GM23338 (cell line): ENCODE data around the gene KIF1A. TPM values are rescaled to one million over a fixed set of nuclear protein-coding genes. Genes with fewer than 3 reads are reported as not detected.

ENCODE experiments used
- ATAC-seq: fragments of 200-7000 bp; cut with Tn5 transposase; 3 replicates; pipeline ENCODE4 v1.9.1; 2020
- DNase-seq: peaks from one replicate; pipeline ENCODE4 v3.0.0-alpha.2; 2015; ENCODE audit warnings: low spot score
- H2AFZ ChIP-seq: fragments of 200-600 bp; sonication (generic); 2 replicates; pipeline ENCODE4 v1.8.0; 2016; ENCODE audit warnings: antibody characterized with exemption, mild to moderate bottlenecking, moderate library complexity
- H3F3A ChIP-seq: fragments of 200-600 bp; sonication (generic); replicated peaks from 2 replicates; pipeline ENCODE4 v1.8.0; 2017; ENCODE audit warnings: antibody characterized with exemption, mixed run types, low read depth
- H3K27ac ChIP-seq: fragments of 200-600 bp; sonication (generic); 2 replicates; pipeline ENCODE4 v1.6.1; 2016; ENCODE audit warnings: low read depth
- H3K27me3 ChIP-seq: fragments of 200-600 bp; sonication (generic); 2 replicates; pipeline ENCODE4 v1.8.0; 2016; ENCODE audit warnings: mild to moderate bottlenecking, mixed run types, moderate library complexity; ENCODE audit not compliant: insufficient read depth
- H3K36me3 ChIP-seq: fragments of 200-600 bp; sonication (generic); 2 replicates; pipeline ENCODE4 v1.8.0; 2016; ENCODE audit warnings: mild to moderate bottlenecking; ENCODE audit not compliant: insufficient read depth
- H3K4me1 ChIP-seq: fragments of 200-600 bp; sonication (generic); 2 replicates; pipeline ENCODE4 v1.8.0; 2016; ENCODE audit warnings: mild to moderate bottlenecking, moderate library complexity; ENCODE audit not compliant: insufficient read depth
- H3K4me2 ChIP-seq: fragments of 200-600 bp; sonication (generic); 2 replicates; pipeline ENCODE4 v1.7.1; 2017; ENCODE audit warnings: mixed run types
- H3K4me3 ChIP-seq: fragments of 200-600 bp; sonication (generic); 2 replicates; pipeline ENCODE4 v1.6.1; 2016; ENCODE audit warnings: mixed run types
- H3K79me2 ChIP-seq: fragments of 200-600 bp; sonication (generic); replicated peaks from 2 replicates; pipeline ENCODE4 v1.8.0; 2017; ENCODE audit warnings: mild to moderate bottlenecking; ENCODE audit not compliant: insufficient read depth
- H3K9me2 ChIP-seq: fragments of 200-600 bp; sonication (generic); 2 replicates; pipeline ENCODE4 v1.8.0; 2017; ENCODE audit not compliant: insufficient read depth
- H4K20me1 ChIP-seq: fragments of 200-600 bp; sonication (generic); replicated peaks from 2 replicates; pipeline ENCODE4 v1.8.0; 2017; ENCODE audit warnings: mild to moderate bottlenecking; ENCODE audit not compliant: insufficient read depth
- H3K27ac Mint-ChIP-seq: 2 replicates; pipeline ENCODE4 v1.8.0; 2020; ENCODE audit warnings: inconsistent platforms, mild to moderate bottlenecking, moderate library complexity, mixed read lengths
- H3K27me3 Mint-ChIP-seq: 3 replicates; pipeline ENCODE4 v1.8.0; 2022; ENCODE audit warnings: low read depth, mild to moderate bottlenecking, moderate library complexity, mixed read lengths, inconsistent platforms; ENCODE audit not compliant: insufficient read depth, poor library complexity
- H3K36me3 Mint-ChIP-seq: 3 replicates; pipeline ENCODE4 v1.8.0; 2021; ENCODE audit warnings: low read depth, mild to moderate bottlenecking, inconsistent platforms, moderate library complexity, mixed read lengths
- H3K4me1 Mint-ChIP-seq: 3 replicates; pipeline ENCODE4 v1.8.0; 2020; ENCODE audit warnings: mild to moderate bottlenecking, inconsistent platforms, mixed read lengths
- H3K4me3 Mint-ChIP-seq: 3 replicates; pipeline ENCODE4 v1.8.0; 2021; ENCODE audit warnings: moderate library complexity, mild to moderate bottlenecking, inconsistent platforms, mixed read lengths
- H3K9me3 Mint-ChIP-seq: 3 replicates; pipeline ENCODE4 v1.8.0; 2020; ENCODE audit warnings: moderate library complexity, mild to moderate bottlenecking, inconsistent platforms, mixed read lengths
- CREB1 ChIP-seq: fragments of 250-450 bp; sonication (Bioruptor Pico); IDR thresholded peaks from 2 replicates; pipeline ENCODE4 v1.5.0; 2020; ENCODE audit warnings: low read depth, mild to moderate bottlenecking, moderate library complexity
- EZH2 ChIP-seq: fragments of 200-600 bp; sonication (generic); IDR thresholded peaks from one replicate; pipeline ENCODE4 v1.8.0; 2017; ENCODE audit warnings: antibody characterized with exemption, mild to moderate bottlenecking, low read depth; ENCODE audit not compliant: unreplicated experiment
- EZH2phosphoT487 ChIP-seq: fragments of 200-600 bp; sonication (generic); IDR thresholded peaks from one replicate; pipeline ENCODE4 v1.8.1; 2018; ENCODE audit warnings: antibody characterized with exemption; ENCODE audit not compliant: unreplicated experiment
- JUNB ChIP-seq: IDR thresholded peaks from one replicate; pipeline ENCODE4 v1.6.1; 2016; ENCODE audit warnings: antibody characterized with exemption; ENCODE audit not compliant: unreplicated experiment
- NANOG ChIP-seq: IDR thresholded peaks from 2 replicates; pipeline ENCODE4 v1.6.1; 2016; ENCODE audit warnings: antibody characterized with exemption, borderline replicate concordance
- POLR2AphosphoS5 ChIP-seq: IDR thresholded peaks from 2 replicates; pipeline ENCODE4 v1.6.1; 2016; ENCODE audit warnings: antibody characterized with exemption, low read depth
- STAT1 ChIP-seq: IDR thresholded peaks from one replicate; pipeline ENCODE4 v1.6.1; 2016; ENCODE audit warnings: antibody characterized with exemption; ENCODE audit not compliant: unreplicated experiment
- ZNF114 ChIP-seq: fragments of 250-450 bp; sonication (Bioruptor Pico); IDR thresholded peaks from 2 replicates; pipeline ENCODE4 v1.5.0; 2020; ENCODE audit warnings: mild to moderate bottlenecking, moderate library complexity
- ZNF331 ChIP-seq: fragments of 250-450 bp; sonication (Bioruptor Pico); IDR thresholded peaks from 2 replicates; pipeline ENCODE4 v1.5.0; 2020; ENCODE audit warnings: low read depth, mild to moderate bottlenecking, moderate library complexity
- polyA plus RNA-seq: library from polyadenylated mRNA; unstranded; fragments of >200 nt; fragmentation: Nextera tagmentation; extraction: Ambion mirVana; gene quantifications from 2 replicates; pipeline ENCODE4 v1.2.1, GENCODE V29; 2016
- total RNA-seq: library from RNA; depleted of rRNA; stranded (reverse); fragments of >200 nt; shearing (Covaris generic); gene quantifications from 2 replicates; pipeline ENCODE4 v1.2.3, GENCODE V29; 2014
- TF ChIP-seq, protein P1 (sequence below): fragments of 250-450 bp; sonication (Bioruptor Pico); IDR thresholded peaks from 2 replicates; pipeline ENCODE4 v1.5.0; 2020; ENCODE audit warnings: mild to moderate bottlenecking, moderate library complexity
- TF ChIP-seq, protein P2 (sequence below): IDR thresholded peaks from 2 replicates; pipeline ENCODE4 v1.6.1; 2016; ENCODE audit warnings: antibody characterized with exemption
- TF ChIP-seq, protein P3 (sequence below), 2 experiments: fragments of 200-600 bp in 1 of 2; sonication (generic) in 1 of 2; conservative IDR thresholded peaks; 2 replicates each; pipeline versions ENCODE4 v1.5.1 to v1.6.1; 2016 to 2017; ENCODE audit warnings: antibody characterized with exemption in 2 of 2, low read depth in 2 of 2, mild to moderate bottlenecking in 2 of 2, moderate library complexity in 1 of 2
- TF ChIP-seq, protein P4 (sequence below): IDR thresholded peaks from one replicate; pipeline ENCODE4 v1.6.1; 2018; ENCODE audit warnings: antibody characterized with exemption; ENCODE audit not compliant: unreplicated experiment

Gene KIF1A
- total and polyA plus RNA-seq, 2 experiments from 2014 or later = 169 to 214 TPM

DNA sequence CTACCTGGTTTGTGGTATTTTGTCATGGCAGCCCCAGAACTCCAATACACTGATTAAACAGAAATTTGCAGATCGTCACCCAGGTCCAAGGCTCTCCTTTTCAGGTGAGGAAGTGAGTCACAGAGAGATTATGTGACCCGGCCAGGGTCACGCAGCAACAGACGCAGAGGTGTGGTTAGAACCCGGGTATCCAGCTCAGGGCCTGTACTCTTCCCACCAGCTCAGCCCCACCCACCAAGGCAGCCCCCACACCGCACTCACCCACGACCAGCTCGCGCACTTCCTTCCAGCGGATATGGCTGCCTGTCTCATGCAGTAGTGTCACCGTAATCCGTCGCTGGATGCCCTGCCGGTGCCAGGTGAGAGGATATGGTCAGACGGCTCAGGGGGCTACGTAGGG, 80.2 kb downstream of the KIF1A start:
- Histone ChIP-seq H3K27me3 (no peaks in the 10 kb centered on the region), H3K79me2 (no peaks in the 10 kb centered on the region), H4K20me1 (no peaks in the 10 kb centered on the region), H3K27ac (no peak overlapping the region), H3K4me1 (no peaks in the 10 kb centered on the region), H3K4me2 (no peak overlapping the region), H3F3A (no peaks in the 10 kb centered on the region), H3K9me2 (no peaks in the 10 kb centered on the region), H2AFZ (no peak overlapping the region), H3K4me3 (no peak overlapping the region), H3K36me3 (no peaks in the 10 kb centered on the region)
- DNase-seq = no peak
- no peaks in the 10 kb centered on the region for H3K4me1 Mint-ChIP-seq
- peaks cover 26% of the 10 kb centered on the region for H3K27me3 Mint-ChIP-seq
- no peak for TF ChIP-seq CREB1 (CRISPR knock-in tag)
- TF ChIP-seq EZH2phosphoT487 = no peak
- no peak for TF ChIP-seq EZH2
- TF ChIP-seq JUNB = no peak
- TF ChIP-seq, protein P1, sequence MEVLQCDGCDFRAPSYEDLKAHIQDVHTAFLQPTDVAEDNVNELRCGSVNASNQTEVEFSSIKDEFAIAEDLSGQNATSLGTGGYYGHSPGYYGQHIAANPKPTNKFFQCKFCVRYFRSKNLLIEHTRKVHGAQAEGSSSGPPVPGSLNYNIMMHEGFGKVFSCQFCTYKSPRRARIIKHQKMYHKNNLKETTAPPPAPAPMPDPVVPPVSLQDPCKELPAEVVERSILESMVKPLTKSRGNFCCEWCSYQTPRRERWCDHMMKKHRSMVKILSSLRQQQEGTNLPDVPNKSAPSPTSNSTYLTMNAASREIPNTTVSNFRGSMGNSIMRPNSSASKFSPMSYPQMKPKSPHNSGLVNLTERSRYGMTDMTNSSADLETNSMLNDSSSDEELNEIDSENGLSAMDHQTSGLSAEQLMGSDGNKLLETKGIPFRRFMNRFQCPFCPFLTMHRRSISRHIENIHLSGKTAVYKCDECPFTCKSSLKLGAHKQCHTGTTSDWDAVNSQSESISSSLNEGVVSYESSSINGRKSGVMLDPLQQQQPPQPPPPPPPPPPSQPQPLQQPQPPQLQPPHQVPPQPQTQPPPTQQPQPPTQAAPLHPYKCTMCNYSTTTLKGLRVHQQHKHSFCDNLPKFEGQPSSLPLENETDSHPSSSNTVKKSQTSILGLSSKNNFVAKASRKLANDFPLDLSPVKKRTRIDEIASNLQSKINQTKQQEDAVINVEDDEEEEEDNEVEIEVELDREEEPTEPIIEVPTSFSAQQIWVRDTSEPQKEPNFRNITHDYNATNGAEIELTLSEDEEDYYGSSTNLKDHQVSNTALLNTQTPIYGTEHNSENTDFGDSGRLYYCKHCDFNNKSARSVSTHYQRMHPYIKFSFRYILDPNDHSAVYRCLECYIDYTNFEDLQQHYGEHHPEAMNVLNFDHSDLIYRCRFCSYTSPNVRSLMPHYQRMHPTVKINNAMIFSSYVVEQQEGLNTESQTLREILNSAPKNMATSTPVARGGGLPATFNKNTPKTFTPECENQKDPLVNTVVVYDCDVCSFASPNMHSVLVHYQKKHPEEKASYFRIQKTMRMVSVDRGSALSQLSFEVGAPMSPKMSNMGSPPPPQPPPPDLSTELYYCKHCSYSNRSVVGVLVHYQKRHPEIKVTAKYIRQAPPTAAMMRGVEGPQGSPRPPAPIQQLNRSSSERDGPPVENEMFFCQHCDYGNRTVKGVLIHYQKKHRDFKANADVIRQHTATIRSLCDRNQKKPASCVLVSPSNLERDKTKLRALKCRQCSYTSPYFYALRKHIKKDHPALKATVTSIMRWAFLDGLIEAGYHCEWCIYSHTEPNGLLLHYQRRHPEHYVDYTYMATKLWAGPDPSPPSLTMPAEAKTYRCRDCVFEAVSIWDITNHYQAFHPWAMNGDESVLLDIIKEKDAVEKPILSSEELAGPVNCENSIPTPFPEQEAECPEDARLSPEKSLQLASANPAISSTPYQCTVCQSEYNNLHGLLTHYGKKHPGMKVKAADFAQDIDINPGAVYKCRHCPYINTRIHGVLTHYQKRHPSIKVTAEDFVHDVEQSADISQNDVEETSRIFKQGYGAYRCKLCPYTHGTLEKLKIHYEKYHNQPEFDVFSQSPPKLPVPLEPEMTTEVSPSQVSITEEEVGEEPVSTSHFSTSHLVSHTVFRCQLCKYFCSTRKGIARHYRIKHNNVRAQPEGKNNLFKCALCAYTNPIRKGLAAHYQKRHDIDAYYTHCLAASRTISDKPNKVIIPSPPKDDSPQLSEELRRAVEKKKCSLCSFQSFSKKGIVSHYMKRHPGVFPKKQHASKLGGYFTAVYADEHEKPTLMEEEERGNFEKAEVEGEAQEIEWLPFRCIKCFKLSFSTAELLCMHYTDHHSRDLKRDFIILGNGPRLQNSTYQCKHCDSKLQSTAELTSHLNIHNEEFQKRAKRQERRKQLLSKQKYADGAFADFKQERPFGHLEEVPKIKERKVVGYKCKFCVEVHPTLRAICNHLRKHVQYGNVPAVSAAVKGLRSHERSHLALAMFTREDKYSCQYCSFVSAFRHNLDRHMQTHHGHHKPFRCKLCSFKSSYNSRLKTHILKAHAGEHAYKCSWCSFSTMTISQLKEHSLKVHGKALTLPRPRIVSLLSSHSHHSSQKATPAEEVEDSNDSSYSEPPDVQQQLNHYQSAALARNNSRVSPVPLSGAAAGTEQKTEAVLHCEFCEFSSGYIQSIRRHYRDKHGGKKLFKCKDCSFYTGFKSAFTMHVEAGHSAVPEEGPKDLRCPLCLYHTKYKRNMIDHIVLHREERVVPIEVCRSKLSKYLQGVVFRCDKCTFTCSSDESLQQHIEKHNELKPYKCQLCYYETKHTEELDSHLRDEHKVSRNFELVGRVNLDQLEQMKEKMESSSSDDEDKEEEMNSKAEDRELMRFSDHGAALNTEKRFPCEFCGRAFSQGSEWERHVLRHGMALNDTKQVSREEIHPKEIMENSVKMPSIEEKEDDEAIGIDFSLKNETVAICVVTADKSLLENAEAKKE (CRISPR knock-in tag) = no peak
- TF ChIP-seq, protein P2, sequence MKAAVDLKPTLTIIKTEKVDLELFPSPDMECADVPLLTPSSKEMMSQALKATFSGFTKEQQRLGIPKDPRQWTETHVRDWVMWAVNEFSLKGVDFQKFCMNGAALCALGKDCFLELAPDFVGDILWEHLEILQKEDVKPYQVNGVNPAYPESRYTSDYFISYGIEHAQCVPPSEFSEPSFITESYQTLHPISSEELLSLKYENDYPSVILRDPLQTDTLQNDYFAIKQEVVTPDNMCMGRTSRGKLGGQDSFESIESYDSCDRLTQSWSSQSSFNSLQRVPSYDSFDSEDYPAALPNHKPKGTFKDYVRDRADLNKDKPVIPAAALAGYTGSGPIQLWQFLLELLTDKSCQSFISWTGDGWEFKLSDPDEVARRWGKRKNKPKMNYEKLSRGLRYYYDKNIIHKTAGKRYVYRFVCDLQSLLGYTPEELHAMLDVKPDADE = no peak
- TF ChIP-seq POLR2AphosphoS5 = no peak
- TF ChIP-seq NANOG = no peak
- TF ChIP-seq, protein P3, sequence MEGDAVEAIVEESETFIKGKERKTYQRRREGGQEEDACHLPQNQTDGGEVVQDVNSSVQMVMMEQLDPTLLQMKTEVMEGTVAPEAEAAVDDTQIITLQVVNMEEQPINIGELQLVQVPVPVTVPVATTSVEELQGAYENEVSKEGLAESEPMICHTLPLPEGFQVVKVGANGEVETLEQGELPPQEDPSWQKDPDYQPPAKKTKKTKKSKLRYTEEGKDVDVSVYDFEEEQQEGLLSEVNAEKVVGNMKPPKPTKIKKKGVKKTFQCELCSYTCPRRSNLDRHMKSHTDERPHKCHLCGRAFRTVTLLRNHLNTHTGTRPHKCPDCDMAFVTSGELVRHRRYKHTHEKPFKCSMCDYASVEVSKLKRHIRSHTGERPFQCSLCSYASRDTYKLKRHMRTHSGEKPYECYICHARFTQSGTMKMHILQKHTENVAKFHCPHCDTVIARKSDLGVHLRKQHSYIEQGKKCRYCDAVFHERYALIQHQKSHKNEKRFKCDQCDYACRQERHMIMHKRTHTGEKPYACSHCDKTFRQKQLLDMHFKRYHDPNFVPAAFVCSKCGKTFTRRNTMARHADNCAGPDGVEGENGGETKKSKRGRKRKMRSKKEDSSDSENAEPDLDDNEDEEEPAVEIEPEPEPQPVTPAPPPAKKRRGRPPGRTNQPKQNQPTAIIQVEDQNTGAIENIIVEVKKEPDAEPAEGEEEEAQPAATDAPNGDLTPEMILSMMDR (conservative IDR thresholded peaks at IDR 0.05; ENCODE audit: low read depth in 2 of 2) = no peak
- TF ChIP-seq, protein P4, sequence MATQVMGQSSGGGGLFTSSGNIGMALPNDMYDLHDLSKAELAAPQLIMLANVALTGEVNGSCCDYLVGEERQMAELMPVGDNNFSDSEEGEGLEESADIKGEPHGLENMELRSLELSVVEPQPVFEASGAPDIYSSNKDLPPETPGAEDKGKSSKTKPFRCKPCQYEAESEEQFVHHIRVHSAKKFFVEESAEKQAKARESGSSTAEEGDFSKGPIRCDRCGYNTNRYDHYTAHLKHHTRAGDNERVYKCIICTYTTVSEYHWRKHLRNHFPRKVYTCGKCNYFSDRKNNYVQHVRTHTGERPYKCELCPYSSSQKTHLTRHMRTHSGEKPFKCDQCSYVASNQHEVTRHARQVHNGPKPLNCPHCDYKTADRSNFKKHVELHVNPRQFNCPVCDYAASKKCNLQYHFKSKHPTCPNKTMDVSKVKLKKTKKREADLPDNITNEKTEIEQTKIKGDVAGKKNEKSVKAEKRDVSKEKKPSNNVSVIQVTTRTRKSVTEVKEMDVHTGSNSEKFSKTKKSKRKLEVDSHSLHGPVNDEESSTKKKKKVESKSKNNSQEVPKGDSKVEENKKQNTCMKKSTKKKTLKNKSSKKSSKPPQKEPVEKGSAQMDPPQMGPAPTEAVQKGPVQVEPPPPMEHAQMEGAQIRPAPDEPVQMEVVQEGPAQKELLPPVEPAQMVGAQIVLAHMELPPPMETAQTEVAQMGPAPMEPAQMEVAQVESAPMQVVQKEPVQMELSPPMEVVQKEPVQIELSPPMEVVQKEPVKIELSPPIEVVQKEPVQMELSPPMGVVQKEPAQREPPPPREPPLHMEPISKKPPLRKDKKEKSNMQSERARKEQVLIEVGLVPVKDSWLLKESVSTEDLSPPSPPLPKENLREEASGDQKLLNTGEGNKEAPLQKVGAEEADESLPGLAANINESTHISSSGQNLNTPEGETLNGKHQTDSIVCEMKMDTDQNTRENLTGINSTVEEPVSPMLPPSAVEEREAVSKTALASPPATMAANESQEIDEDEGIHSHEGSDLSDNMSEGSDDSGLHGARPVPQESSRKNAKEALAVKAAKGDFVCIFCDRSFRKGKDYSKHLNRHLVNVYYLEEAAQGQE = no peak
- no peak for TF ChIP-seq ZNF114 (CRISPR knock-in tag)
- no peak for TF ChIP-seq ZNF331 (CRISPR knock-in tag)
- no peak for TF ChIP-seq STAT1
- H3K9me3 Mint-ChIP-seq = no peaks in the 10 kb centered on the region; the same call in 2 of the 3 replicates
- H3K4me3 Mint-ChIP-seq = no peak overlapping the region
- H3K27ac Mint-ChIP-seq = no peak overlapping the region
- H3K36me3 Mint-ChIP-seq = peaks cover 82% of the 10 kb centered on the region
- no peak for ATAC-seq
